A673 (cell line): ENCODE data around the gene ALDOC. TPM values are rescaled to one million over a fixed set of nuclear protein-coding genes. Genes with fewer than 3 reads are reported as not detected.

ENCODE experiments used
- BruUV-seq: library from RNA; stranded (reverse); fragments of 400-500 nt; replicated peaks from 2 replicates; lab custom pipeline; 2021; lab: Mats Ljungman, UMichigan
- CTCF ChIA-PET: fragments of 300-600 bp; sonication (Branson Sonifier 250); formaldehyde crosslinking; loops from one replicate; lab custom pipeline; 2022; ENCODE audit warnings: antibody characterized with exemption; lab: Charles Lee
- POLR2A ChIA-PET: fragments of 300-600 bp; sonication (Branson Sonifier 250); formaldehyde crosslinking; loops from one replicate; lab custom pipeline; 2022; ENCODE audit warnings: antibody characterized with exemption; ENCODE audit not compliant: low non-redundant PET; lab: Charles Lee
- DNase-seq: peaks from one replicate; pipeline ENCODE4 v3.0.0-alpha.2; 2015; ENCODE audit warnings: low spot score
- H3K27ac ChIP-seq: fragments of 200-600 bp; sonication (generic); 2 replicates; pipeline ENCODE4 v1.5.1; 2016; ENCODE audit warnings: mixed run types, low read depth, mild to moderate bottlenecking, mixed read lengths, antibody characterized with exemption, low read length; ENCODE audit not compliant: poor library complexity, severe bottlenecking
- H3K27me3 ChIP-seq: fragments of 200-600 bp; sonication (generic); replicated peaks from 2 replicates; pipeline ENCODE4 v1.6.1; 2017; ENCODE audit warnings: mixed run types, low read depth, mild to moderate bottlenecking, mixed read lengths, antibody characterized with exemption, low read length; ENCODE audit not compliant: insufficient read depth, poor library complexity
- H3K36me3 ChIP-seq: fragments of 200-600 bp; sonication (generic); 2 replicates; pipeline ENCODE4 v1.6.1; 2016; ENCODE audit warnings: mixed run types, mild to moderate bottlenecking, mixed read lengths, antibody characterized with exemption, low read length; ENCODE audit not compliant: insufficient read depth, poor library complexity, severe bottlenecking
- H3K4me1 ChIP-seq: fragments of 200-600 bp; sonication (generic); 2 replicates; pipeline ENCODE4 v1.6.1; 2017; ENCODE audit warnings: mixed run types, mild to moderate bottlenecking, mixed read lengths, antibody characterized with exemption, low read length; ENCODE audit not compliant: insufficient read depth, poor library complexity, severe bottlenecking
- H3K4me3 ChIP-seq: fragments of 200-600 bp; sonication (generic); 2 replicates; pipeline ENCODE4 v1.5.1; 2016; ENCODE audit warnings: low read depth, mixed run types, mild to moderate bottlenecking, mixed read lengths, low read length; ENCODE audit not compliant: poor library complexity, severe bottlenecking
- H3K9me3 ChIP-seq: fragments of 200-600 bp; sonication (generic); 2 replicates; pipeline ENCODE4 v1.6.1; 2016; ENCODE audit warnings: mixed run types, low read depth, mild to moderate bottlenecking, mixed read lengths, antibody characterized with exemption, low read length; ENCODE audit not compliant: poor library complexity, severe bottlenecking
- CTCF ChIP-seq: fragments of 300-800, 200-600 bp; sonication (generic); conservative IDR thresholded peaks from 2 replicates; pipeline ENCODE4 v1.5.1; 2017; ENCODE audit warnings: low read depth, mild to moderate bottlenecking, antibody characterized with exemption, low read length, moderate library complexity, mixed read lengths
- EZH2 ChIP-seq: fragments of 200-600 bp; sonication (generic); IDR thresholded peaks from 2 replicates; pipeline ENCODE4 v1.6.1; 2017; ENCODE audit warnings: borderline replicate concordance, low read depth, mild to moderate bottlenecking, mixed read lengths, antibody characterized with exemption, low read length; ENCODE audit not compliant: poor library complexity, severe bottlenecking
- intact Hi-C: fragments of 100-400 bp; cut with micrococcal nuclease; formaldehyde crosslinking; loops from one replicate; pipeline ENCODE4 v1.10.0; 2022; ENCODE audit not compliant: unreplicated experiment
- total RNA-seq: library from RNA; stranded (reverse); gene quantifications from 2 replicates; pipeline ENCODE4 v1.2.3, GENCODE V29; 2021

The ALDOC gene
- total RNA-seq, 1 experiment from 2014 or later = 9.7 TPM

- no TSS peak for BruUV-seq
- Histone ChIP-seq H3K27ac (no peak overlapping the region), H3K4me1 (peaks cover 15% of the 10 kb centered on the region), H3K36me3 (peaks cover 6% of the 10 kb centered on the region), H3K27me3 (no peaks in the 10 kb centered on the region), H3K4me3 (no peak overlapping the region), H3K9me3 (no peaks in the 10 kb centered on the region)
- CTCF ChIA-PET = no interaction called here
- DNase-seq = no peak
- POLR2A ChIA-PET = no interaction called here
- TF ChIP-seq CTCF (no peak), EZH2 (no peak)
- intact Hi-C loops = no loop called here
Observed at GRCh38 chr17:28567604-28568003, 9.1 kb downstream of the ALDOC start.

- Histone ChIP-seq H3K4me1 (no peaks in the 10 kb centered on the region), H3K27ac (no peak overlapping the region), H3K27me3 (no peaks in the 10 kb centered on the region), H3K36me3 (peaks cover 12% of the 10 kb centered on the region), H3K4me3 (no peak overlapping the region), H3K9me3 (no peaks in the 10 kb centered on the region)
- BruUV-seq = no TSS peak
- DNase-seq = no peak
- ChIA-PET CTCF (no interaction called here), POLR2A (no interaction called here)
- intact Hi-C loops = no loop called here
- no peak for TF ChIP-seq EZH2
- no peak for TF ChIP-seq CTCF
Observed at GRCh38 chr17:28563475-28563874, 13.2 kb downstream of the ALDOC start.

- Histone ChIP-seq H3K36me3 (peaks cover 21% of the 10 kb centered on the region), H3K27me3 (no peaks in the 10 kb centered on the region), H3K27ac (no peak overlapping the region), H3K4me3 (no peak overlapping the region), H3K4me1 (peaks cover 20% of the 10 kb centered on the region), H3K9me3 (no peaks in the 10 kb centered on the region)
- BruUV-seq = no TSS peak
- TF ChIP-seq CTCF = no peak
- TF ChIP-seq EZH2 = no peak
- ChIA-PET POLR2A (no interaction called here), CTCF (no interaction called here)
- DNase-seq = no peak
- intact Hi-C loops = no loop called here
Observed at GRCh38 chr17:28555022-28555421, 21.7 kb downstream of the ALDOC start.
